ENCODE measurements around the gene MYOCOS. TPM values are rescaled to one million over a fixed set of nuclear protein-coding genes. Genes with fewer than 3 reads are reported as not detected.

MYOCOS gene
- total RNA-seq, 1 donor from 2014 or later: not detected

DNA sequence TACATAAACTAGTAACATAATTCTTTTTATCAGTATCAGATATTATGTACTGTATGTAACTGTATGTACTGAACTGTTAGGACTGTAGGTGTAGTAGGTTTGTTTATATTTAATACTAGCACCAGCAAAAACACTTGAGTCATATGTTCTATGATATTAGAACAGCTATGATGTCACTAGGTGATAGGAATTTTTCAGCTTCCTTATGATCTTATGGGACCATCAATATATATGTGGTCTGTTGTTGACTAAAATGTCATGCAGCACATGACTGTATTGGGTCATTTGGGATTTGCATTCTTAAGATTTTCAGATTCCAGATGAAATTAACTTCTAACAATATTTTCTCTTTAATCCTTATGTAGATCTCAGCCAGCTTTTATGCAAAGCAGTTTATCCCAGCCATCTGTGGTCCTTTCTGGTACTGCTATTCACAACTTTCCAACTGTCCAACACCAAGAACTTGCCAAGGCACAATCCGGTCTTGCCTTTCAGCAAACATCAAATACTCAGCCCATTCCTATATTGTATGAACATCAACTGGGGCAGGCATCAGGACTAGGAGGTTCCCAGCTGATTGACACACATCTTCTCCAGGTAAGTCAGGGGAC lies 38.3 kb upstream of the MYOCOS start:
- Histone ChIP-seq H3K27ac (replicated peaks) (no peak overlapping the region), H3K36me3 (peaks cover 98% of the 10 kb centered on the region), H3K27me3 (ENCODE audit: low read depth) (no peaks in the 10 kb centered on the region), H3K4me3 (no peak overlapping the region), H3K9me3 (replicated peaks) (no peaks in the 10 kb centered on the region), H3K4me1 (no peaks in the 10 kb centered on the region)
- intact Hi-C loops (cut with micrococcal nuclease): loop anchor here (10.0 kb wide), 1 partner anchor 59 kb away; no protein-coding TSS in a partner anchor
- TF ChIP-seq, protein P1, sequence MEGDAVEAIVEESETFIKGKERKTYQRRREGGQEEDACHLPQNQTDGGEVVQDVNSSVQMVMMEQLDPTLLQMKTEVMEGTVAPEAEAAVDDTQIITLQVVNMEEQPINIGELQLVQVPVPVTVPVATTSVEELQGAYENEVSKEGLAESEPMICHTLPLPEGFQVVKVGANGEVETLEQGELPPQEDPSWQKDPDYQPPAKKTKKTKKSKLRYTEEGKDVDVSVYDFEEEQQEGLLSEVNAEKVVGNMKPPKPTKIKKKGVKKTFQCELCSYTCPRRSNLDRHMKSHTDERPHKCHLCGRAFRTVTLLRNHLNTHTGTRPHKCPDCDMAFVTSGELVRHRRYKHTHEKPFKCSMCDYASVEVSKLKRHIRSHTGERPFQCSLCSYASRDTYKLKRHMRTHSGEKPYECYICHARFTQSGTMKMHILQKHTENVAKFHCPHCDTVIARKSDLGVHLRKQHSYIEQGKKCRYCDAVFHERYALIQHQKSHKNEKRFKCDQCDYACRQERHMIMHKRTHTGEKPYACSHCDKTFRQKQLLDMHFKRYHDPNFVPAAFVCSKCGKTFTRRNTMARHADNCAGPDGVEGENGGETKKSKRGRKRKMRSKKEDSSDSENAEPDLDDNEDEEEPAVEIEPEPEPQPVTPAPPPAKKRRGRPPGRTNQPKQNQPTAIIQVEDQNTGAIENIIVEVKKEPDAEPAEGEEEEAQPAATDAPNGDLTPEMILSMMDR (IDR thresholded peaks at IDR 0.05; ENCODE audit: borderline replicate concordance): no peak
- no peak for DNase-seq

DNA sequence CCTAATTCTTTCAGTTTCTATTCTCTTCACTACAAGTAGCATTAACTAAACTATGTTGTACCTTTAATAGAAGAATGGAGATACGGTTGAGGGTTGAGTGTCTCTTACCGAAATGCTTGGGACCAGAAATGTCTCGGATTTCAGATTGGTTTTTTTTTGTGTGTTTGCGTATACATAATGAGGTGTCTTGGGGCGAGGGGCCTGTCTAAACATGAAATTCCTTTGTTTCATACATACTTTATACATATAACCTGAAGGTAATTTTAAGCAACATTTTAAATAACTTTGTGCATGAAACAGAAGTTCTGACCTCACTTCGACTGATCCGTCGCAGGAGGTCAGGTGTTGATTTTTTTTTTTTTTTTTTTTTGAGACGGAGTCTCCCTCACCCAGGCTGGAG lies 36.3 kb upstream of the MYOCOS start:
- Histone ChIP-seq H3K4me1 (no peaks in the 10 kb centered on the region), H3K36me3 (peaks cover 98% of the 10 kb centered on the region), H3K4me3 (no peak overlapping the region), H3K27ac (replicated peaks) (no peak overlapping the region), H3K9me3 (replicated peaks) (no peaks in the 10 kb centered on the region), H3K27me3 (ENCODE audit: low read depth) (no peaks in the 10 kb centered on the region)
- intact Hi-C loops (cut with micrococcal nuclease): loop anchor here (10.0 kb wide), 1 partner anchor 61 kb away; no protein-coding TSS in a partner anchor
- DNase-seq: no peak
- TF ChIP-seq, protein P1 (IDR thresholded peaks at IDR 0.05; ENCODE audit: borderline replicate concordance): no peak

GRCh38 chr1:171588230-171588629 lies 33.8 kb upstream of the MYOCOS start:
- Histone ChIP-seq H3K36me3 (peaks cover 98% of the 10 kb centered on the region), H3K9me3 (replicated peaks) (no peaks in the 10 kb centered on the region), H3K4me1 (no peaks in the 10 kb centered on the region), H3K27ac (replicated peaks) (no peak overlapping the region), H3K27me3 (ENCODE audit: low read depth) (no peaks in the 10 kb centered on the region), H3K4me3 (no peak overlapping the region)
- DNase-seq: no peak
- intact Hi-C loops (cut with micrococcal nuclease): loop anchor here (10.0 kb wide), 1 partner anchor 63 kb away; no protein-coding TSS in a partner anchor
- TF ChIP-seq, protein P1 (IDR thresholded peaks at IDR 0.05; ENCODE audit: borderline replicate concordance): no peak

- H3K9me3 ChIP-seq (replicated peaks): no peaks in the 10 kb centered on the region
- H3K27ac ChIP-seq (replicated peaks): no peak overlapping the region
- no peak overlapping the region for H3K4me3 ChIP-seq
- no peak for DNase-seq
- H3K36me3 ChIP-seq: peaks cover 89% of the 10 kb centered on the region
- H3K27me3 ChIP-seq (ENCODE audit: low read depth): no peaks in the 10 kb centered on the region
- no peaks in the 10 kb centered on the region for H3K4me1 ChIP-seq
- intact Hi-C loops (cut with micrococcal nuclease): no loop called here
- TF ChIP-seq, protein P1 (IDR thresholded peaks at IDR 0.05; ENCODE audit: borderline replicate concordance): no peak
Observed at GRCh38 chr1:171590022-171590421, 32.0 kb upstream of the MYOCOS start.

- Histone ChIP-seq H3K27me3 (ENCODE audit: low read depth) (no peaks in the 10 kb centered on the region), H3K27ac (replicated peaks) (no peak overlapping the region), H3K4me3 (no peak overlapping the region), H3K36me3 (peaks cover 39% of the 10 kb centered on the region), H3K4me1 (no peaks in the 10 kb centered on the region), H3K9me3 (replicated peaks) (no peaks in the 10 kb centered on the region)
- intact Hi-C loops (cut with micrococcal nuclease): no loop called here
- no peak for DNase-seq
- TF ChIP-seq, protein P1 (IDR thresholded peaks at IDR 0.05; ENCODE audit: borderline replicate concordance): no peak
Observed at GRCh38 chr1:171595324-171595723, 26.7 kb upstream of the MYOCOS start.

All from left ventricle myocardium inferior (tissue), 1 donor.